ENCODE data around the gene EXOC1. TPM values are rescaled to one million over a fixed set of nuclear protein-coding genes. Genes with fewer than 3 reads are reported as not detected.

The EXOC1 gene
- total RNA-seq, 1 donor from 2014 or later = 21.5 TPM

Other genes starting within 250 kb of the EXOC1 start
- gene NMU, start 217.3 kb upstream of the EXOC1 start, total RNA-seq = not detected in 2 replicates
- gene EXOC1L, start 33.9 kb upstream of the EXOC1 start, total RNA-seq = not detected in 2 replicates
- 16.3 and 16.9 TPM in 2 replicates for gene CEP135, start 95.3 kb downstream of the EXOC1 start, total RNA-seq